ENCODE measurements around the gene FLAD1.

The FLAD1 gene

DNA sequence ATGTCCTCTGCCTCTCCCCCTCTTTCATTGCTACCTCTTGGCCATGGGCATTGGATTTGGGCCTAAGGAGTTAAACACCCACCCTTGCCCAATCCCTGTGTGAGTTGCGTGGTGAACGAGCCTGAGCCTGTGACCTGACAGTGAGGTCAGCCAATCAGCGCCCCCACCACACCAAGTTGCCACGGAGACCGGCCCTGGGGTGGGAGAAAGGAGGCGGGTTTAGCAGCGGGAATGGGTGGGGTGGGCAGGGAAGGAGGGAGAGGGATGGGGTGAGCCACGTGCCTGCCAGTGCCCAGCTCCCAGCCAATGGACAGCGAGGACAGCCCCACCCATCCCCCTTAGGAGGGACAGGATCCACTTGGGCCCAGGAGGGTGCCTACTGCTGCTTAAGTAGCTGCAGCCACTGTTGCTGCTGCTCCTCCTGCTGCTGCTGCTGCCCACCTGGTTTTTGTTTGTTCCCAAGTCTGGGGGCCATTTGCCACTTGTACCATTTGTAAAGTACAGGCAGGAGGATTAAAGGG, 28.9 kb downstream of the FLAD1 start (continued):
- TF ChIP-seq, protein P1, sequence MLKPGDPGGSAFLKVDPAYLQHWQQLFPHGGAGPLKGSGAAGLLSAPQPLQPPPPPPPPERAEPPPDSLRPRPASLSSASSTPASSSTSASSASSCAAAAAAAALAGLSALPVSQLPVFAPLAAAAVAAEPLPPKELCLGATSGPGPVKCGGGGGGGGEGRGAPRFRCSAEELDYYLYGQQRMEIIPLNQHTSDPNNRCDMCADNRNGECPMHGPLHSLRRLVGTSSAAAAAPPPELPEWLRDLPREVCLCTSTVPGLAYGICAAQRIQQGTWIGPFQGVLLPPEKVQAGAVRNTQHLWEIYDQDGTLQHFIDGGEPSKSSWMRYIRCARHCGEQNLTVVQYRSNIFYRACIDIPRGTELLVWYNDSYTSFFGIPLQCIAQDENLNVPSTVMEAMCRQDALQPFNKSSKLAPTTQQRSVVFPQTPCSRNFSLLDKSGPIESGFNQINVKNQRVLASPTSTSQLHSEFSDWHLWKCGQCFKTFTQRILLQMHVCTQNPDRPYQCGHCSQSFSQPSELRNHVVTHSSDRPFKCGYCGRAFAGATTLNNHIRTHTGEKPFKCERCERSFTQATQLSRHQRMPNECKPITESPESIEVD (tag by site-specific recombination; IDR thresholded peaks at IDR 0.05): no peak
- TF ChIP-seq ZNF548 (tag by site-specific recombination; IDR thresholded peaks at IDR 0.05) (no peak), OVOL3 (tag by site-specific recombination; IDR thresholded peaks at IDR 0.05) (no peak), ZIC2 (tag by site-specific recombination; IDR thresholded peaks at IDR 0.05) (peak; percentile 64), ZNF302 (tag by site-specific recombination; IDR thresholded peaks at IDR 0.05; ENCODE audit: low read depth) (no peak), ZNF366 (tag by site-specific recombination; conservative IDR thresholded peaks at IDR 0.05) (peak; percentile 77), GLIS1 (tag by site-specific recombination; IDR thresholded peaks at IDR 0.05) (peak; percentile 50), ZNF621 (tag by site-specific recombination; IDR thresholded peaks at IDR 0.05) (peak; percentile 61; the same call in 1 of the 2 replicates), ZSCAN16 (tag by site-specific recombination; IDR thresholded peaks at IDR 0.05) (no peak), KLF16 (tag by site-specific recombination; IDR thresholded peaks at IDR 0.05) (no peak), ZNF623 (tag by site-specific recombination; IDR thresholded peaks at IDR 0.05) (no peak), ZNF16 (tag by site-specific recombination; IDR thresholded peaks at IDR 0.05; ENCODE audit: low read depth) (no peak), ZFHX2 (tag by site-specific recombination; conservative IDR thresholded peaks at IDR 0.05) (peak; percentile 88), ZNF501 (tag by site-specific recombination; IDR thresholded peaks at IDR 0.05) (no peak), ZNF169 (tag by site-specific recombination; IDR thresholded peaks at IDR 0.05) (no peak), ZNF350 (tag by site-specific recombination; IDR thresholded peaks at IDR 0.05) (no peak), SP2 (tag by site-specific recombination; IDR thresholded peaks at IDR 0.05) (peak; percentile 92), ZSCAN30 (tag by site-specific recombination; IDR thresholded peaks at IDR 0.05) (no peak), SCRT1 (tag by site-specific recombination; IDR thresholded peaks at IDR 0.05; ENCODE audit: borderline replicate concordance) (no peak), ZNF394 (tag by site-specific recombination; IDR thresholded peaks at IDR 0.05; ENCODE audit: borderline replicate concordance) (no peak), SCRT2 (tag by site-specific recombination; IDR thresholded peaks at IDR 0.05) (peak; percentile 73), KLF1 (tag by site-specific recombination; IDR thresholded peaks at IDR 0.05) (peak; percentile 77), ZNF10 (tag by site-specific recombination; IDR thresholded peaks at IDR 0.05) (peak; percentile 67; the same call in 1 of the 2 replicates)
- TF ChIP-seq, protein P2, sequence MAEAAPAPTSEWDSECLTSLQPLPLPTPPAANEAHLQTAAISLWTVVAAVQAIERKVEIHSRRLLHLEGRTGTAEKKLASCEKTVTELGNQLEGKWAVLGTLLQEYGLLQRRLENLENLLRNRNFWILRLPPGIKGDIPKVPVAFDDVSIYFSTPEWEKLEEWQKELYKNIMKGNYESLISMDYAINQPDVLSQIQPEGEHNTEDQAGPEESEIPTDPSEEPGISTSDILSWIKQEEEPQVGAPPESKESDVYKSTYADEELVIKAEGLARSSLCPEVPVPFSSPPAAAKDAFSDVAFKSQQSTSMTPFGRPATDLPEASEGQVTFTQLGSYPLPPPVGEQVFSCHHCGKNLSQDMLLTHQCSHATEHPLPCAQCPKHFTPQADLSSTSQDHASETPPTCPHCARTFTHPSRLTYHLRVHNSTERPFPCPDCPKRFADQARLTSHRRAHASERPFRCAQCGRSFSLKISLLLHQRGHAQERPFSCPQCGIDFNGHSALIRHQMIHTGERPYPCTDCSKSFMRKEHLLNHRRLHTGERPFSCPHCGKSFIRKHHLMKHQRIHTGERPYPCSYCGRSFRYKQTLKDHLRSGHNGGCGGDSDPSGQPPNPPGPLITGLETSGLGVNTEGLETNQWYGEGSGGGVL (tag by site-specific recombination; IDR thresholded peaks at IDR 0.05): peak; percentile 86
- TF ChIP-seq, protein P3, sequence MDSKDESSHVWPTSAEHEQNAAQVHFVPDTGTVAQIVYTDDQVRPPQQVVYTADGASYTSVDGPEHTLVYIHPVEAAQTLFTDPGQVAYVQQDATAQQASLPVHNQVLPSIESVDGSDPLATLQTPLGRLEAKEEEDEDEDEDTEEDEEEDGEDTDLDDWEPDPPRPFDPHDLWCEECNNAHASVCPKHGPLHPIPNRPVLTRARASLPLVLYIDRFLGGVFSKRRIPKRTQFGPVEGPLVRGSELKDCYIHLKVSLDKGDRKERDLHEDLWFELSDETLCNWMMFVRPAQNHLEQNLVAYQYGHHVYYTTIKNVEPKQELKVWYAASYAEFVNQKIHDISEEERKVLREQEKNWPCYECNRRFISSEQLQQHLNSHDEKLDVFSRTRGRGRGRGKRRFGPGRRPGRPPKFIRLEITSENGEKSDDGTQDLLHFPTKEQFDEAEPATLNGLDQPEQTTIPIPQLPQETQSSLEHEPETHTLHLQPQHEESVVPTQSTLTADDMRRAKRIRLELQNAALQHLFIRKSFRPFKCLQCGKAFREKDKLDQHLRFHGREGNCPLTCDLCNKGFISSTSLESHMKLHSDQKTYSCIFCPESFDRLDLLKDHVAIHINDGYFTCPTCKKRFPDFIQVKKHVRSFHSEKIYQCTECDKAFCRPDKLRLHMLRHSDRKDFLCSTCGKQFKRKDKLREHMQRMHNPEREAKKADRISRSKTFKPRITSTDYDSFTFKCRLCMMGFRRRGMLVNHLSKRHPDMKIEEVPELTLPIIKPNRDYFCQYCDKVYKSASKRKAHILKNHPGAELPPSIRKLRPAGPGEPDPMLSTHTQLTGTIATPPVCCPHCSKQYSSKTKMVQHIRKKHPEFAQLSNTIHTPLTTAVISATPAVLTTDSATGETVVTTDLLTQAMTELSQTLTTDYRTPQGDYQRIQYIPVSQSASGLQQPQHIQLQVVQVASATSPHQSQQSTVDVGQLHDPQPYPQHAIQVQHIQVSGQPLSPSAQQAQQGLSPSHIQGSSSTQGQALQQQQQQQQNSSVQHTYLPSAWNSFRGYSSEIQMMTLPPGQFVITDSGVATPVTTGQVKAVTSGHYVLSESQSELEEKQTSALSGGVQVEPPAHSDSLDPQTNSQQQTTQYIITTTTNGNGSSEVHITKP (tag by site-specific recombination; IDR thresholded peaks at IDR 0.05): peak; percentile 64
- TF ChIP-seq, protein P4, sequence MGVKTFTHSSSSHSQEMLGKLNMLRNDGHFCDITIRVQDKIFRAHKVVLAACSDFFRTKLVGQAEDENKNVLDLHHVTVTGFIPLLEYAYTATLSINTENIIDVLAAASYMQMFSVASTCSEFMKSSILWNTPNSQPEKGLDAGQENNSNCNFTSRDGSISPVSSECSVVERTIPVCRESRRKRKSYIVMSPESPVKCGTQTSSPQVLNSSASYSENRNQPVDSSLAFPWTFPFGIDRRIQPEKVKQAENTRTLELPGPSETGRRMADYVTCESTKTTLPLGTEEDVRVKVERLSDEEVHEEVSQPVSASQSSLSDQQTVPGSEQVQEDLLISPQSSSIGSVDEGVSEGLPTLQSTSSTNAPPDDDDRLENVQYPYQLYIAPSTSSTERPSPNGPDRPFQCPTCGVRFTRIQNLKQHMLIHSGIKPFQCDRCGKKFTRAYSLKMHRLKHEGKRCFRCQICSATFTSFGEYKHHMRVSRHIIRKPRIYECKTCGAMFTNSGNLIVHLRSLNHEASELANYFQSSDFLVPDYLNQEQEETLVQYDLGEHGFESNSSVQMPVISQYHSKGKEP (tag by site-specific recombination; IDR thresholded peaks at IDR 0.05): peak; percentile 79
- TF ChIP-seq, protein P5, sequence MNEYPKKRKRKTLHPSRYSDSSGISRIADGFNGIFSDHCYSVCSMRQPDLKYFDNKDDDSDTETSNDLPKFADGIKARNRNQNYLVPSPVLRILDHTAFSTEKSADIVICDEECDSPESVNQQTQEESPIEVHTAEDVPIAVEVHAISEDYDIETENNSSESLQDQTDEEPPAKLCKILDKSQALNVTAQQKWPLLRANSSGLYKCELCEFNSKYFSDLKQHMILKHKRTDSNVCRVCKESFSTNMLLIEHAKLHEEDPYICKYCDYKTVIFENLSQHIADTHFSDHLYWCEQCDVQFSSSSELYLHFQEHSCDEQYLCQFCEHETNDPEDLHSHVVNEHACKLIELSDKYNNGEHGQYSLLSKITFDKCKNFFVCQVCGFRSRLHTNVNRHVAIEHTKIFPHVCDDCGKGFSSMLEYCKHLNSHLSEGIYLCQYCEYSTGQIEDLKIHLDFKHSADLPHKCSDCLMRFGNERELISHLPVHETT (tag by site-specific recombination; IDR thresholded peaks at IDR 0.05): no peak
- TF ChIP-seq, protein P6, sequence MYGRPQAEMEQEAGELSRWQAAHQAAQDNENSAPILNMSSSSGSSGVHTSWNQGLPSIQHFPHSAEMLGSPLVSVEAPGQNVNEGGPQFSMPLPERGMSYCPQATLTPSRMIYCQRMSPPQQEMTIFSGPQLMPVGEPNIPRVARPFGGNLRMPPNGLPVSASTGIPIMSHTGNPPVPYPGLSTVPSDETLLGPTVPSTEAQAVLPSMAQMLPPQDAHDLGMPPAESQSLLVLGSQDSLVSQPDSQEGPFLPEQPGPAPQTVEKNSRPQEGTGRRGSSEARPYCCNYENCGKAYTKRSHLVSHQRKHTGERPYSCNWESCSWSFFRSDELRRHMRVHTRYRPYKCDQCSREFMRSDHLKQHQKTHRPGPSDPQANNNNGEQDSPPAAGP (tag by site-specific recombination; IDR thresholded peaks at IDR 0.05): no peak; the same call in 1 of the 2 replicates
- TF ChIP-seq, protein P7, sequence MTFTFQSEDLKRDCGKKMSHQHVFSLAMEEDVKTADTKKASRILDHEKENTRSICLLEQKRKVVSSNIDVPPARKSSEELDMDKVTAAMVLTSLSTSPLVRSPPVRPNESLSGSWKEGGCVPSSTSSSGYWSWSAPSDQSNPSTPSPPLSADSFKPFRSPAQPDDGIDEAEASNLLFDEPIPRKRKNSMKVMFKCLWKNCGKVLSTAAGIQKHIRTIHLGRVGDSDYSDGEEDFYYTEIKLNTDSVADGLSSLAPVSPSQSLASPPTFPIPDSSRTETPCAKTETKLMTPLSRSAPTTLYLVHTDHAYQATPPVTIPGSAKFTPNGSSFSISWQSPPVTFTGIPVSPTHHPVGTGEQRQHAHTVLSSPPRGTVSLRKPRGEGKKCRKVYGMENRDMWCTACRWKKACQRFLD (tag by site-specific recombination; IDR thresholded peaks at IDR 0.05): no peak

Data from HEK293 (cell line).